Jurkat, Clone E6-1 (cell line): ENCODE data around the gene LRRC15.

Source experiments
- DNase-seq: peaks from one replicate; pipeline ENCODE4 v3.0.0-alpha.2; 2011; ENCODE audit warnings: low read depth, low spot score
- H3K4me3 ChIP-seq: 2 replicates; pipeline ENCODE4 v1.5.1; 2011; ENCODE audit warnings: mild to moderate bottlenecking, low read length, control low read depth, moderate library complexity

Gene LRRC15

GRCh38 chr3:194310060-194310835 lies 59.3 kb downstream of the LRRC15 start:
- no peak for DNase-seq
- H3K4me3 ChIP-seq: no peak overlapping the region

GRCh38 chr3:194308601-194309449 lies 60.7 kb downstream of the LRRC15 start:
- no peak overlapping the region for H3K4me3 ChIP-seq
- DNase-seq: no peak

DNA sequence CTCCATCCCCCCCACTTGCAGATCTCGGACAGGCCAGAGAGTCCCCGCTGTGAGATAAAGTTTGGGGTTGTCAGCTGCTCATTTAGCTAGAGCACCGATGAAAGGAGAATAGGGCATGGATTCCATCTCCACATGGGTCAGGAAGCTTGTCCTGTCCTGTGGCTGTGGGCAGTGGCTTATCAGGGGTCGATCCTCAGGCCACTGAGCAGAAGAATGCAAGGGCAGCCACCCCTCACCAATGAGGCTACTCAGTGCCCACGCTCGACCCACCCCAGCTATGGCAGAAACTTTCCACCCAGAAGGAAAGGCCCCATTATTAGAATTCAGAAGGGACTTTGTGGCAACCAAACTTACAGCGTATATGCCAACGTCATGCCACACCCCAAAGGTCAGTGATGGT lies 61.7 kb downstream of the LRRC15 start:
- no peak overlapping the region for H3K4me3 ChIP-seq
- no peak for DNase-seq

DNA sequence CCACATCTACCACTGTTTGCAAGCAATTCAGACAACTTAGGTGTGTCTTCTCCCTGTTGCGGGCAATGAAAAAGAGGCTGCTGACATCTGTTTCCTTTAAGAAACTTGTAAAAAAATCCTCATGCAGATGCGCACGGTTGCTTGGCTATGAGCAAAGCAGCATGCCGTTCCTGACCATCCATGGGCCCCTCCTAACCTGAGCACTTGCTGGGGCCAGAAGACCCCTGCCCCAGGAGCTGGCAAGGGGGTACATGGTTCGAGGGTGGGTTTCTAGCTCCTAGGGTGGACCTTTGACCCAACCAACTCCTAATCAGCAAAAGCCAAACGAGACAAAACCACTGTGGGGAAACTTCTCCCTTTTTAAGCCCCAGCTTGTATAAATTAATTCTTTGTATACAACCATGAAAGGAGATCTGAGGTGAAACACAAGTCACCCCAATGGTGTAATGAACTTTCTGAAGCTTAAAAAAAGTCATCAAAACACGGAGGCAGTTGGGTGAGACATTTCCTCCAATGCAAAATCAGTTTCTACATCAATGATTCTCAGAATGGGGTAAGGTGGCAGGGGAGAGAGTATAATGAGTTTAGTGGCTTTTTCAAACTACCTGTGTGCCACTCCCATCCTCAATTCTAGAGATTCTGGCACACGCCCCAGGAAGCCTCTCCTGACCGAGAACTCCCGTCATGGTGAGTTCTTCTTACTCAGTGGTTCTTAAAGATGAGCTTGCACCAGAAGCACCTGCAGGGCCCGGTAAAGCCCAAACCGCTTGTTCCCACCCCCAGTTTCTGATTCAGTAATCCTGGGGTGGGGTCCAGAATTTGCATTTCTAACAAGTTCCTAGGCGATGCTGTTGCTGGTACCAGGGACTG lies 62.5 kb downstream of the LRRC15 start:
- H3K4me3 ChIP-seq: peak overlapping the region; percentile 17

GRCh38 chr3:194306109-194306686 lies 63.3 kb downstream of the LRRC15 start:
- peak overlapping the region; percentile 4; the same call in 1 of the 2 replicates for H3K4me3 ChIP-seq
- peak; percentile 100 for DNase-seq

More for the DNA sequence above, 62.5 kb downstream of the LRRC15 start:
- DNase-seq: peak; percentile 68

- H3K4me3 ChIP-seq: peak overlapping the region; percentile 4; the same call in 1 of the 2 replicates
- DNase-seq: peak; percentile 94
Observed at GRCh38 chr3:194305356-194306108, 64.0 kb downstream of the LRRC15 start.
